ENCODE data around the gene TSPAN15. TPM values are rescaled to one million over a fixed set of nuclear protein-coding genes. Genes with fewer than 3 reads are reported as not detected.

The TSPAN15 gene
- total RNA-seq, 6 experiments from 2014 or later, result 2.3 to 8.3 (median 3.3) TPM

DNA sequence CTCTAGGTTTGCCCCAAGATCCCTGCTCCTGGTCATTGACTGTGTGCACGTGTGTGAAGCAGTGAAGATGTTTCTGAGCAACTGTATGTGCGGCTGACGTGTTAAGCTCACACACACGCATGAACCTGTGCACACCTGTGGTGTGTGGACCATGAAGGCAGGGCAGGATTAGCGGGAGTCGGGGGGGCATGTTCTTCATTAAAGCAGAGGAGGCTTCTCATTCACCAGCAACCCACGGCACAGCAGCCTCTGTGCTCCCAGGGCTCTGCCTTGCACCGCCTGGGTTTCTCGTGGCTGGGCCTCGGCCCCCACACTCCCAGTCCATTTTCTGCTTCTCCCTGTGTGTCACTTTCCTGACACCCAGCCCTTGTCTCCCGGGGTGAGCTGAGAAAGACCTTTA lies 33.7 kb upstream of the TSPAN15 start:
- no peak for DNase-seq

DNA sequence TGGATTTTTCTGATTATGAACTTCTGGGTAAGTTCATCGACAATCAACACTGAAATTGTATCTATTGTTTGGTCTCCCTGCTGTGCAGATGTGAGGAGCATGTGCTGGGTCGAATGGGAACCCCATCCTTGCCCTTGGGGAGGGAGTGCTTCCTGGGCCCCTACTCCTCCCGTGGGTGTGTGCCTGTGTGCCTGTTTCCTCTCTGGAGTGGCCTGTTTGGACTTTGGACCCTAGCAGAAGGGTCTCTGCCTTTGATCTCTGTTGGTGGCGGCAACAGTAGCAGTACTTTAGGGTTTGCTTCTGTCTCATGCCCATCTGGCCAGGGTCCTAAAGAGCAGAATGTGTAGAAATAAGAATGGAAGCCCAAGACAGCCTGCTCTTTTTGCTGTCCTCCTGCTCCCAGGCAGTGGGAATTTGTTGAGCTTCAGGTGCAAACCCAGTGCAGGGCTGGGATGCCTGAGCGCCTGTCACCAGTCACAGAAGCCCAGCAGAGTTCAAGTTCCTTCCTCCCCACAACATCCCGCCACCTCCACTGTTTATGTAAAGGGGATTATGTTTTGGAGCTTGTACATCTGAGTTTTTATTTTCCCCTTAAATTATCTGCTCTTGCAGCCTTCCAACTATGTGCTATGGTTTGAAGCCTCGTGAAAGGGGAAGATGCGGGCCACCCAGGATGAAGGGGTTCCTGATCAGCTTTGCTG lies 33.1 kb upstream of the TSPAN15 start:
- Histone ChIP-seq H3K9me3 (no peaks in the 10 kb centered on the region), H3K27me3 (no peaks in the 10 kb centered on the region), H3K4me3 (no peak overlapping the region), H3K36me3 (no peaks in the 10 kb centered on the region), H3K27ac (no peak overlapping the region), H3K4me1 (no peaks in the 10 kb centered on the region)
- DNase-seq (no peak), ATAC-seq (no peak)
- intact Hi-C loops (cut with DNase I), result loop anchor here in 1 of 2 donors (10.0 kb wide), 1 partner anchor 217 kb away; the partner anchor contains the start of gene FAM241B
- no peak for TF ChIP-seq POLR2A (IDR thresholded peaks at IDR 0.05)
- no peak for TF ChIP-seq CTCF (IDR thresholded peaks at IDR 0.05)
- 75% methylated on average over 6 of the region's 8 CpGs for WGBS (ENCODE audit: insufficient coverage, low coverage, low lambda C conversion rate, missing lambda C conversion rate)

More for the DNA sequence above, 33.7 kb upstream of the TSPAN15 start:
- Histone ChIP-seq H3K9me3 (no peaks in the 10 kb centered on the region), H3K4me3 (no peak overlapping the region), H3K27ac (no peak overlapping the region), H3K4me1 (no peaks in the 10 kb centered on the region), H3K27me3 (no peaks in the 10 kb centered on the region), H3K36me3 (no peaks in the 10 kb centered on the region)
- no peak for TF ChIP-seq CTCF (IDR thresholded peaks at IDR 0.05)
- TF ChIP-seq POLR2A (IDR thresholded peaks at IDR 0.05), result no peak
- 71% methylated on average over 4 of the region's 11 CpGs for WGBS (ENCODE audit: insufficient coverage, low coverage, low lambda C conversion rate, missing lambda C conversion rate)
- no peak for ATAC-seq
- intact Hi-C loops (cut with DNase I), result loop anchor here in 1 of 2 donors (10.0 kb wide), 1 partner anchor 217 kb away; the partner anchor contains the start of gene FAM241B

GRCh38 chr10:69419096-69419743 lies 32.0 kb upstream of the TSPAN15 start:
- H3K27me3 ChIP-seq, result no peaks in the 10 kb centered on the region
- DNase-seq (no peak), ATAC-seq (no peak)
- no peaks in the 10 kb centered on the region for H3K4me1 ChIP-seq
- WGBS (ENCODE audit: insufficient coverage, low coverage, low lambda C conversion rate, missing lambda C conversion rate), result 79% methylated on average over 5 of the region's 18 CpGs
- intact Hi-C loops (cut with DNase I), result loop anchor here in 1 of 2 donors (10.0 kb wide), 1 partner anchor 216 kb away; the partner anchor contains the start of gene FAM241B
- no peaks in the 10 kb centered on the region for H3K9me3 ChIP-seq
- H3K36me3 ChIP-seq, result no peaks in the 10 kb centered on the region
- H3K4me3 ChIP-seq, result no peak overlapping the region
- TF ChIP-seq POLR2A (IDR thresholded peaks at IDR 0.05), result no peak
- TF ChIP-seq CTCF (IDR thresholded peaks at IDR 0.05), result no peak
- no peak overlapping the region for H3K27ac ChIP-seq

GRCh38 chr10:69419744-69420126 lies 31.5 kb upstream of the TSPAN15 start:
- intact Hi-C loops (cut with DNase I), result loop anchor here in 1 of 2 donors (10.0 kb wide), 1 partner anchor 215 kb away; the partner anchor contains the start of gene FAM241B
- Histone ChIP-seq H3K9me3 (no peaks in the 10 kb centered on the region), H3K27ac (no peak overlapping the region), H3K36me3 (no peaks in the 10 kb centered on the region), H3K4me1 (no peaks in the 10 kb centered on the region), H3K27me3 (no peaks in the 10 kb centered on the region), H3K4me3 (no peak overlapping the region)
- DNase-seq (no peak), ATAC-seq (no peak)
- WGBS (ENCODE audit: insufficient coverage, low coverage, low lambda C conversion rate, missing lambda C conversion rate), result 37% methylated on average over 2 of the region's 11 CpGs
- no peak for TF ChIP-seq POLR2A (IDR thresholded peaks at IDR 0.05)
- no peak for TF ChIP-seq CTCF (IDR thresholded peaks at IDR 0.05)

Data from right lobe of liver (tissue), 6 donors.